NCI-H2171 (cell line): ENCODE results near the gene PTPRD.

Experiments used
- DNase-seq: peaks from one replicate; lab custom pipeline; 2025; lab: John Stamatoyannopoulos, UW

The PTPRD gene

GRCh38 chr9:9892217-9892616, 720.6 kb downstream of the PTPRD start:
- no peak for DNase-seq

- no peak for DNase-seq
These were observed 731.1 kb downstream of the PTPRD start for GRCh38 chr9:9881692-9882091.

GRCh38 chr9:9874270-9874669, 738.5 kb downstream of the PTPRD start:
- DNase-seq, result no peak

DNA sequence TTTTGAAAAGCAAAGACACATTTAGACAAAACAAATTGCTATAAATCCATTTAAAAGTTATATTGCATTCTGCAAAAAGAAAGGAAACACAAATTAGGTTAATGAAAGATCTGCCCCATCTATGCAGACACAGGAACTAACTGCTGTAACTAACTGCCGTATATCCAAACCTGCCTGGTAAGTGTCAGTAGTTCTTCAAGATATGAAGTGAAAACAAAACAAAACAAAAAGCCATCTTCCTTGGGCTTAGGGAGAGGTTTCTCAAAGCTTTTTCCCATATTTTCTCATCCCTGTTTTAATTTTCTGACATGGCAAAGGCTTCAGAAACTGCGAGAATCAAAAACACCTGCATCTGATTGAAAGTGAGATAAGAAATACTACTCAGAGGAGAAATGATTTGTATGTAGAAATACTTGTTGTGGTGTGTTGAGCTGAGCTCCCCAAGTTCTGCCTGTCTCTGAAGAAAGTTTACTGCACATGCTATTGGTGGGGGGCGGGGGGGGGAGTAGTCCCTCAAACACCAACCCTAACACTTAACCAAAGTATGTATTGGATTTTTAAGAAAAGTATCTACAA, 750.5 kb downstream of the PTPRD start:
- no peak for DNase-seq

- no peak for DNase-seq
These were observed 757.4 kb downstream of the PTPRD start for GRCh38 chr9:9855177-9856078.

DNA sequence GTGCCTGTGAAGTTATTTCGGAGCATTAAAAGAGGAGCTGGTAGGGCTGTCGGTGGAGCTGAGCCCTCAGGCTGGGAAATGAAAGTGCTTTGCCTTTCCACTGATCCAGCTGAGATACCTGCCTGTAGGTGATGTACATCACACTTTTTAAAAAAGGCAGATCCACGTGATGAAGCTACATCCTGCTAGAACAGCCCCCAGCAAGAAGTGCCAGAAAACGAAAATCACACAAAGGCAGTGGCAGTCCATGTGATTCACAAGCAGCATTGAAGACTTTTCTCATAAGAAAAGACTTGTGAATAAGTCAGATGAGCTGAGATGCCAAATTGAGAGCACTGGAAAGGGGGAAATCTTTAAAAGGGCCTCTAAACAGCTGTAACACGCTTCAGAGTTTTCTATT, 765.1 kb downstream of the PTPRD start:
- DNase-seq, result no peak

DNA sequence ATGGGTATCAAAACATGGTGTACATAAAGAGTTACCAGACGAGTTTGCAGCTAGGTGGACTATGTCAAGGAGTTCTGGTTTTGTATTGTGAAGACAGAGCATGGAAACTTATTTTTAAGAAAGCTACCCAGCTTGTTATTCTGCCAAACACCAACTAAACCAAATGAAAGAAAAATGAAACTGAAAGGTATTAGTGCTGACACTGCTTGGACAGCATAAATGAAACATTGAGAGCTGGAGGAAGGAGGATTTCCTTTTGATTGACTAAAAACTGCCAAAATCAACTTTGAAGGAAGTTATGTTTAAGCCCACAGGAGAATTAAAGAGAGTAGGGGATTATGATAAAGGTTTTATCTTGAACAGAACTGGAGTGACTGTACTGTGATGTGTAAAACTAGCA, 766.2 kb downstream of the PTPRD start:
- no peak for DNase-seq

GRCh38 chr9:9820436-9820835, 792.4 kb downstream of the PTPRD start:
- DNase-seq, result no peak

GRCh38 chr9:9819886-9820285, 792.9 kb downstream of the PTPRD start:
- no peak for DNase-seq

GRCh38 chr9:9817176-9817575, 795.6 kb downstream of the PTPRD start:
- DNase-seq, result no peak

DNA sequence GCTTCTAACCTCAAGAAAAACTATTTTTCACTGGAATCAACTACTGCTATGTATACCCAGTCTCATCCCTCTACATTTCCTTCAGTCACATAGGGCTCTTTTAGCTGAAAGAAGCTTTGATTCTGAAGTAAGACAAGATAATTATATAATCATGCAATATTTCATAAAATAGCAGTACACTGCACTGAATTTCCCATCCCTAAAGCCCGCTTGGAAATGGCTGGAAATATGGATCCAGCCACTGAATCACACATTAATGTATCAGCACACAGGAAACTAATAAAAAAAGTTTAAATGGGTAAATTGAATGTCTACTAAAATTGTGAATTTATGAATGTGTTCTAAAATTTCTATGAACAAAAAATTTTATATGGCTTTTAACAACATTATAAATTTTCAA, 808.7 kb downstream of the PTPRD start:
- no peak for DNase-seq

- DNase-seq, result no peak
These were observed 813.5 kb downstream of the PTPRD start for GRCh38 chr9:9799287-9799686.

DNA sequence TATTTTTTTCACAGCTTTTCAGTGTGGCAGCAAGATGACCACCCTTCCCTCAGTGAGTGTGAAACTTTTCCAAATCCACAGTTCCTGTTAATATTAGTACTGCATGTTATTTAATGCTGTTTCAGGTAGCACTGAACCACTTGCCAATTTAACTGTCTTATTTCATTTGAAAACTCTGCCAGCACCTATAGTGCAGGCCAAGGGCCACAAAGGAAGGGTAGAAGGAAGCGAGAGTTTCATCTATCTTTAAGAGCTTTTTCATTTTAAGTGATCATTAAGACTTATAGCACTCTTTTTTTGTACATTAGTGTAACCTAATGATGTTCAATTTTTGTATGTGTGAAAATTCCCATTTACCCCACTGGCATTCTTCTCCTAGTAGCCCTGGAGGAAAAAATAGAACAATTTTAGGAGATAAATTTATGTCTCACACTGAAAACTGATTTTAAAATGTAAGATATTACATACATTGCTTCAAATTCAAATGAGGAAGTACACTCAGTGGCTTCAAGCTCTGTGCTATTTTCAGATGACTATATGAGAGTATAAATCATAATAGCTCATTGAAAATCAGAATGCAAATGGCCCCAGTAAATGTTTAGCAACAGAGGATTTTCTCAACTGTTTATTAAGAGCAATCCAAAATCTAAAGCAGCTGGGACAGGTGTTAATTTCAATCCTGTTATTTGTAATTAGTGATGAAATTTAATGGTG, 820.5 kb downstream of the PTPRD start:
- DNase-seq, result no peak

- DNase-seq, result no peak
These were observed 821.2 kb downstream of the PTPRD start for GRCh38 chr9:9791611-9792010.

DNA sequence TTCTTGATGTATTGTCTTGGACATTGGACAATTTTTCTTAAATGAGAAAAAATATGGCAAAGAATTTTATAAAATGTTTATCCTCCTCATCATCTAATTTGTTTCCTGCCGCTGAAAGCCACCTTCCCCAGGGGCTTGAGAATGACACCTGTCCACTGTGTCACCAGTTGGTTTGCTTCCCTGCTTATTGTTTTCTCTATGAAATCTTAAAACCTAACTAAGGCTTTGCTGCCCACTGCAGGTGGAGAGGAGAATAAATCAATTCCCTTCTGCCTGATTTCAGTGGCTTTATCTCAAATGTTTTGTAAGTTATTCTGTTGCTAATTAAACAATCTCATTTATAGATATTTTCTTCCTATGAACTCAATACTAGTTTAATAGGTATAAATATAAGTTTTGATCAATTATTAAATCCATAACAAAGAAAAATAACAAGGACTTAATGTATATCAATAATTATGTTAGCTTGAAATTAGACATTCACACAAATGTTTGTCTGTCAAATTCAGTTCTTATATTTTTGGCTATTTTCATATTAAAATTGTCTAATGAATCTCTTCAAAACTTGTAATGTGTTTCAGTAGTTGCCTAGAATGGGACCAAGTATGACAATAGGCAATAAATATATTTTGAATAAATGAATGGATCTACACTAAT, 822.5 kb downstream of the PTPRD start:
- peak; percentile 33 for DNase-seq

- DNase-seq, result no peak
These were observed 829.1 kb downstream of the PTPRD start for GRCh38 chr9:9783711-9784110.

DNA sequence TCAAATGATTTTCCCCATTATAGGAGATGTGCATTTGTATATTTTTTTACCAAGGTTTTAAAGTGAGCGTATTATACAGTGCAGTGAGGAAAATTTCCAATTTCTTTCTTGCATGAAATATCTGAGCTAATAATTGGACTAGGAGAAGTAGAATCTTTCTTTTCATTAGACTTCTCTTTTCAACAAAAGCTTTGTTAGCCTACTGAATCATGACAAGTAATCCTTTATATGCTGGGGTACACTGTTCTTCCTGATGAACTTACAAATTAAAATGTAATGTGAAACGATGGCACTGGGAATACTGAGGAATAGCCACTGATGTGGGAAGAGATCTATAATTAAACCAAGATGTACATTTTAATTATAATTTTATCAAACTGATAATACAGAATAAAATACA, 829.6 kb downstream of the PTPRD start:
- DNase-seq, result no peak

GRCh38 chr9:9778293-9778692, 834.5 kb downstream of the PTPRD start:
- DNase-seq, result no peak

DNA sequence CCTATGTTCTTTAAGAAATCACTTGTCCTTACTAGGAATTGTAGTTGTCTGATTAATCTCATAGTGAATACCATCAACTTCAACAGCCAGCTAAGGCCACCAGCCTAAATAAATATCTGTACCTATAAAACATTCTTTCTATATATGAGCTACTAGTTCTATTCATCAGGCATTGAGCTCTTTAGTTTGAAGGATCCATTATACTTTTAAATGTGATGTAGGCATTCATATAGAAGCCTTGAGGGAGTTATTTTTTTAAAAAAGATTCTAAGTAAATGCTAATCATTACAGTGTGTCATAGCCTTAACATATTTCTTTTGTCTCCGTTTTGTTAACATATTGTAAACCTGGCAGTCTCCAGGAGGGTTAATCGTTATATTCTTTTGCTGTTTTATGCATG, 838.3 kb downstream of the PTPRD start:
- DNase-seq, result no peak

- DNase-seq, result no peak
These were observed 841.5 kb downstream of the PTPRD start for GRCh38 chr9:9771314-9771713.

DNA sequence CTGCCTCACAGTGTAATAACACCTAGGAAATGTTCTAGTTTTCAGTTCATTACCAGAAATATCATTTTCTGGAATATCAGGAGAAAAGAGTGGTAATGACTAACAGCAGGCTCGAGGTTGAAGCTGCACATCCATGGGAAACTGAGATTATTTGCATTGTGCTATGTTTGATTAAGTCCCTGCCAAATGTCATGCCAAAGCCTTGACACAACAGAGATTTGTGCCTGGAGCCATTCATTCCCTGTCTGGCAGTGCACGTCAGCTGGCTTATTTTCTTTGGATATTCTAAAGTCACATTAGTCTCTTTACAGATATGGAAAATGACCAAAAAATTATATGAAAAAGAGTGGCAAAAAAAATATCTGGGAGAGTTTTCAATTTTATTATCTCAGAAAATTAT, 848.0 kb downstream of the PTPRD start:
- DNase-seq, result no peak

GRCh38 chr9:9754186-9754585, 858.6 kb downstream of the PTPRD start:
- DNase-seq, result no peak

- no peak for DNase-seq
These were observed 859.5 kb downstream of the PTPRD start for GRCh38 chr9:9753266-9753665.
